HFFc6 (cell line): ENCODE measurements around the gene ETFA. TPM values are rescaled to one million over a fixed set of nuclear protein-coding genes. Genes with fewer than 3 reads are reported as not detected.

Experiments
- DNase-seq: peaks from one replicate; pipeline ENCODE4 v3.0.0-alpha.2; 2018
- H3K27ac Mint-ChIP-seq: 2 replicates; pipeline ENCODE4 v1.8.0; 2020; ENCODE audit warnings: mild to moderate bottlenecking, mixed read lengths
- H3K27me3 Mint-ChIP-seq: 2 replicates; pipeline ENCODE4 v1.8.0; 2021; ENCODE audit warnings: mild to moderate bottlenecking, moderate library complexity, mixed read lengths; ENCODE audit not compliant: insufficient read depth
- H3K36me3 Mint-ChIP-seq: 2 replicates; pipeline ENCODE4 v1.8.0; 2021; ENCODE audit warnings: low read depth, mixed read lengths
- H3K4me1 Mint-ChIP-seq: 2 replicates; pipeline ENCODE4 v1.8.0; 2020; ENCODE audit warnings: low read depth, mixed read lengths
- H3K4me3 Mint-ChIP-seq: 2 replicates; pipeline ENCODE4 v1.8.0; 2020; ENCODE audit warnings: mild to moderate bottlenecking, moderate library complexity, mixed read lengths
- H3K9me3 Mint-ChIP-seq: 2 replicates; pipeline ENCODE4 v1.8.0; 2020; ENCODE audit warnings: mild to moderate bottlenecking, mixed read lengths
- CTCF ChIP-seq: fragments of 200-600 bp; sonication (generic); IDR thresholded peaks from 2 replicates; pipeline ENCODE4 v1.5.0; 2021; ENCODE audit warnings: antibody characterized with exemption, mild to moderate bottlenecking
- total RNA-seq, 6 experiments: library from RNA; stranded (reverse); fragmentation: NEBNext Ultra II Directional; extraction: Animal tissue kit (Norgen Biotek cat#: 25700); gene quantifications; 2 replicates in 1 of 6; 3 replicates in 5 of 6; pipeline ENCODE4 v1.2.3, GENCODE V29; 2021

The ETFA gene
- total RNA-seq, 6 experiments from 2014 or later = 127 to 161 (median 146) TPM

DNA sequence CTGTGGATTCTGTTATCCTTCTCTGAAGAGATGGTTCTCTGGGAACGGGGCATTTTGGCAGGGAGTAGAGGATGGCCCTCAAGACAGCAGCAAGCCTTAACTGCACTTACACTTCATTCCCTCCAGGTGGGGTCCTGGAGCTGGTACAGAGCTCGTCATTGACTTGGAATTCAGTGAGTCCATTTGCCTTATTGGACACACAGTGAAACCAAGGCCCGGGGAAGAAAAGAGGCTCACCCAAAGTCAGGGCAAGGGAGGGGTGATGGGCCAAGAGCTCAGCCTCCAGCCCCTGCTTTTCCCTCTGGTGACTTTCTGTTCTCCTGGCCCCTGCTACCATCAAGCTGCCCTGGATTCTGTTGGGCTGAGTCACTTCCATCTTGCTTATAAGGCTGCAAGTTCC is 125.6 kb downstream of the ETFA start:
- Mint-ChIP-seq H3K36me3 (peaks cover 5% of the 10 kb centered on the region; the same call in 1 of the 2 replicates), H3K27me3 (peaks cover 6% of the 10 kb centered on the region), H3K4me1 (peaks cover 63% of the 10 kb centered on the region), H3K9me3 (peaks cover 8% of the 10 kb centered on the region; the same call in 1 of the 2 replicates), H3K27ac (peak overlapping the region; percentile 74), H3K4me3 (peak overlapping the region; percentile 51)
- TF ChIP-seq CTCF = peak; percentile 80
- DNase-seq = peak; percentile 79

DNA sequence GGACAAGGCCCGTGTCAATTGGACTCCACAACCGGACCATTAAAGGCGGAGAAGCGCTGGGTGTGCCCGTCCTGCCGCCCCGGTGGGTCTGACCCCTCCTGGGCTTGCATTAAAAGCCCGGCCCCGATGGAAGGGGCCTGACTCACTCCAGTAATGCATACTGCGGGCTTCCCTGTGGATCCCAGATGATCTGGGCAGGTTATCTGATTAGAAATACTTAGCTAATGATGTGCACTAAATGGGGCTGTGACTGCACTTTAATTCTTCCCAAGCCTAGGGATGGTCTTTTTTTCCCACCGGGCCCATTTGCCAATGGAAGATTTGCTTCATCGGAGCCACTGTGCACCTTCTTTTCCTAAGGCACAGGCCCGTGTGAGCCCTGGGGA is 126.6 kb downstream of the ETFA start:
- TF ChIP-seq CTCF = no peak
- Mint-ChIP-seq H3K4me1 (peaks cover 61% of the 10 kb centered on the region), H3K27me3 (peaks cover 6% of the 10 kb centered on the region), H3K36me3 (peaks cover 5% of the 10 kb centered on the region; the same call in 1 of the 2 replicates), H3K27ac (no peak overlapping the region), H3K4me3 (no peak overlapping the region), H3K9me3 (peaks cover 8% of the 10 kb centered on the region; the same call in 1 of the 2 replicates)
- no peak for DNase-seq

DNA sequence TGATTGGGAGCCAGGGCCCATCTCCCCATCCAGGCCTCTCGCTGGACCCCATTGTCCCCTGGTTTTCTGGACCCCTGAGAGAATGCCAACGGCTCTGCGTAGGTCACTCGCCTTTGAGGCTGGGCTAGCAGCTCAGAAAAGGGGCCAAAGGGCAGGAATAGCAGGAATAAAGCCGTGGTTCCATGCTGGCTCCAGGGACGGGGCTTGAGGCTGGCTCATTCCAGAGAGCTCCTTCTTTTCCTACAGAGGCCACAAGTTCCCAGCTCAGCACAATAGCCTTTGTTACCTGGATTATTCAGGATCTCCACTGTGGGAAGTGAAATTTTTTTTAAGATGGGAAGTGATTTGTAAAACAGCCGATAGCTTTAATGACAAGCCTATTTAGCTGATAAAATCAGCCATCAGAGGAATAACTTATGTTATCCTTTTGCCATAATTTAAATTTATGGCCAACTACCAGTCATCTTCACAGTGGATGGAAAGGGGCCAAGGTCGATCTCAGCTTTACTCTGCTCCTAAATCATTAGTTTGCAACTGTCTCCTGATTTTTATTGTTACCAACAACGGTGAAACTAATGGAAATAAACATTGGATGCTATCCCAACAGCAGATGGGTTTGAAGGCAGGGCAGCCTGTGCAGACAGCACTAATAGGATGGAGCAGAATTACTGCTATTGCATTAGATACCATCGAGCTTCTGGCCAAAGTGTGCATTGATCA is 127.2 kb downstream of the ETFA start:
- TF ChIP-seq CTCF = no peak
- H3K9me3 Mint-ChIP-seq = peaks cover 8% of the 10 kb centered on the region; the same call in 1 of the 2 replicates
- no peak for DNase-seq
- peaks cover 64% of the 10 kb centered on the region for H3K4me1 Mint-ChIP-seq
- no peak overlapping the region; the same call in 1 of the 2 replicates for H3K27ac Mint-ChIP-seq
- H3K36me3 Mint-ChIP-seq = peaks cover 5% of the 10 kb centered on the region; the same call in 1 of the 2 replicates
- no peak overlapping the region for H3K4me3 Mint-ChIP-seq
- H3K27me3 Mint-ChIP-seq = peaks cover 5% of the 10 kb centered on the region; the same call in 1 of the 2 replicates

GRCh38 chr15:76181705-76182107 is 129.6 kb downstream of the ETFA start:
- Mint-ChIP-seq H3K4me1 (peaks cover 75% of the 10 kb centered on the region), H3K4me3 (peak overlapping the region; percentile 52; the same call in 1 of the 2 replicates), H3K36me3 (peaks cover 10% of the 10 kb centered on the region; the same call in 1 of the 2 replicates), H3K27ac (peak overlapping the region; percentile 98), H3K9me3 (peaks cover 8% of the 10 kb centered on the region; the same call in 1 of the 2 replicates), H3K27me3 (peaks cover 7% of the 10 kb centered on the region)
- no peak for DNase-seq
- TF ChIP-seq CTCF = no peak

DNA sequence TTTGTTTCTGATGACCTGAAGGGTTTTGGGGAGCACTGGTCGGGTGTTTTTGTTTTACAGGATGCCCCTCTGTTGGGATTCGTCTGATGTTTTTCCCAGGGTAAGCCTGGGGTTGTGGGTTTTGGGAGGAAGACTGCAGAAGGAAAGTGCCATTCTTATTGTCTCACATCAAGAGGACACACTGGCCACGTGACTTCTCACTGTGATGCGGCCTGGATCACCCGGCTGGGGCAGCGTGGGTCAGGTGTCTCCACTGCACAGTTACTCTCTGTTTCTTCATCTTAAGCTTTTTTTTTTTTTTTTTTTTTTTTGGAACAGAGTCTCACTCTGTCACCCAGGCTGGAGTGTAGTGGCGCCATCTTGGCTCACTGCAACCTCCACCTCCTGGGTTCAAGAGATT is 130.9 kb downstream of the ETFA start:
- peaks cover 61% of the 10 kb centered on the region for H3K4me1 Mint-ChIP-seq
- TF ChIP-seq CTCF = no peak
- peaks cover 4% of the 10 kb centered on the region; the same call in 1 of the 2 replicates for H3K9me3 Mint-ChIP-seq
- H3K36me3 Mint-ChIP-seq = peaks cover 7% of the 10 kb centered on the region; the same call in 1 of the 2 replicates
- peaks cover 6% of the 10 kb centered on the region for H3K27me3 Mint-ChIP-seq
- DNase-seq = no peak
- no peak overlapping the region for H3K4me3 Mint-ChIP-seq
- no peak overlapping the region for H3K27ac Mint-ChIP-seq
